T-helper 1 cell treated with Interleukin-12 subunit alpha and Interleukin-12 subunit beta and Interleukin-4 antibody, amounts not matched to agents 30 μg/mL and 1 μg/mL, for 36 hours (primary cell): ENCODE data around the gene RB1.

Source experiments
- H3K27ac Mint-ChIP-seq: one replicate; pipeline ENCODE4 v1.8.0; 2021; ENCODE audit warnings: mild to moderate bottlenecking, mixed read lengths
- H3K27me3 Mint-ChIP-seq: one replicate; pipeline ENCODE4 v1.8.0; 2021; ENCODE audit warnings: low read depth, mixed read lengths
- H3K36me3 Mint-ChIP-seq: one replicate; pipeline ENCODE4 v1.8.0; 2021; ENCODE audit warnings: low read depth, mixed read lengths
- H3K4me1 Mint-ChIP-seq: one replicate; pipeline ENCODE4 v1.8.0; 2021; ENCODE audit warnings: low read depth, mixed read lengths
- H3K4me3 Mint-ChIP-seq: one replicate; pipeline ENCODE4 v1.8.0; 2021; ENCODE audit warnings: mild to moderate bottlenecking, moderate library complexity, mixed read lengths
- H3K9me3 Mint-ChIP-seq: one replicate; pipeline ENCODE4 v1.8.0; 2021; ENCODE audit warnings: mixed read lengths

The RB1 gene

GRCh38 chr13:48303359-48304142, at the start of gene RB1:
RB1 (plus strand) TSS chr13:48303751; CDS start chr13:48303913, 162 bp downstream.
- Mint-ChIP-seq H3K27ac (peak within 1 kb of the TSS; percentile 97), H3K36me3 (peaks cover 15% of the 10 kb centered on the region), H3K27me3 (no peaks in the 10 kb centered on the region), H3K4me3 (peak within 1 kb of the TSS; percentile 92), H3K9me3 (no peaks in the 10 kb centered on the region), H3K4me1 (peaks cover 23% of the 10 kb centered on the region)

- Mint-ChIP-seq H3K9me3 (no peaks in the 10 kb centered on the region), H3K27me3 (no peaks in the 10 kb centered on the region), H3K36me3 (peaks cover 35% of the 10 kb centered on the region), H3K27ac (no peak overlapping the region), H3K4me1 (peaks cover 5% of the 10 kb centered on the region), H3K4me3 (no peak overlapping the region)
Measured at GRCh38 chr13:48253849-48254248, 49.7 kb upstream of the RB1 start.

- H3K4me3 Mint-ChIP-seq: no peak overlapping the region
- no peak overlapping the region for H3K27ac Mint-ChIP-seq
- peaks cover 46% of the 10 kb centered on the region for H3K36me3 Mint-ChIP-seq
- no peaks in the 10 kb centered on the region for H3K9me3 Mint-ChIP-seq
- H3K27me3 Mint-ChIP-seq: no peaks in the 10 kb centered on the region
- H3K4me1 Mint-ChIP-seq: peaks cover 3% of the 10 kb centered on the region
Measured at GRCh38 chr13:48255090-48255489, 48.5 kb upstream of the RB1 start.

GRCh38 chr13:48255954-48256353, 47.6 kb upstream of the RB1 start:
- no peak overlapping the region for H3K27ac Mint-ChIP-seq
- peaks cover 51% of the 10 kb centered on the region for H3K36me3 Mint-ChIP-seq
- no peaks in the 10 kb centered on the region for H3K27me3 Mint-ChIP-seq
- no peaks in the 10 kb centered on the region for H3K9me3 Mint-ChIP-seq
- peaks cover 3% of the 10 kb centered on the region for H3K4me1 Mint-ChIP-seq
- no peak overlapping the region for H3K4me3 Mint-ChIP-seq

GRCh38 chr13:48258002-48258401, 45.5 kb upstream of the RB1 start:
- H3K27ac Mint-ChIP-seq: no peak overlapping the region
- no peaks in the 10 kb centered on the region for H3K9me3 Mint-ChIP-seq
- no peaks in the 10 kb centered on the region for H3K27me3 Mint-ChIP-seq
- H3K36me3 Mint-ChIP-seq: peaks cover 64% of the 10 kb centered on the region
- no peak overlapping the region for H3K4me3 Mint-ChIP-seq
- H3K4me1 Mint-ChIP-seq: peaks cover 3% of the 10 kb centered on the region

- H3K27ac Mint-ChIP-seq: no peak overlapping the region
- no peak overlapping the region for H3K4me3 Mint-ChIP-seq
- peaks cover 67% of the 10 kb centered on the region for H3K36me3 Mint-ChIP-seq
- peaks cover 3% of the 10 kb centered on the region for H3K4me1 Mint-ChIP-seq
- no peaks in the 10 kb centered on the region for H3K9me3 Mint-ChIP-seq
- H3K27me3 Mint-ChIP-seq: no peaks in the 10 kb centered on the region
Measured at GRCh38 chr13:48258430-48258829, 45.1 kb upstream of the RB1 start.

GRCh38 chr13:48260970-48261369, 42.6 kb upstream of the RB1 start:
- Mint-ChIP-seq H3K36me3 (peaks cover 61% of the 10 kb centered on the region), H3K4me1 (peaks cover 10% of the 10 kb centered on the region)

GRCh38 chr13:48263196-48263595, 40.4 kb upstream of the RB1 start:
- no peak overlapping the region for H3K4me3 Mint-ChIP-seq
- peaks cover 13% of the 10 kb centered on the region for H3K4me1 Mint-ChIP-seq
- H3K9me3 Mint-ChIP-seq: no peaks in the 10 kb centered on the region
- H3K27ac Mint-ChIP-seq: no peak overlapping the region
- H3K36me3 Mint-ChIP-seq: peaks cover 52% of the 10 kb centered on the region
- no peaks in the 10 kb centered on the region for H3K27me3 Mint-ChIP-seq

More at GRCh38 chr13:48260970-48261369, 42.6 kb upstream of the RB1 start:
- no peaks in the 10 kb centered on the region for H3K27me3 Mint-ChIP-seq
- H3K9me3 Mint-ChIP-seq: no peaks in the 10 kb centered on the region
- no peak overlapping the region for H3K4me3 Mint-ChIP-seq
- H3K27ac Mint-ChIP-seq: no peak overlapping the region

- Mint-ChIP-seq H3K4me3 (no peak overlapping the region), H3K36me3 (peaks cover 49% of the 10 kb centered on the region), H3K9me3 (no peaks in the 10 kb centered on the region), H3K27me3 (no peaks in the 10 kb centered on the region), H3K4me1 (peaks cover 13% of the 10 kb centered on the region), H3K27ac (no peak overlapping the region)
Measured at GRCh38 chr13:48264058-48264457, 39.5 kb upstream of the RB1 start.

- Mint-ChIP-seq H3K9me3 (no peaks in the 10 kb centered on the region), H3K27ac (peak overlapping the region; percentile 1), H3K36me3 (peaks cover 45% of the 10 kb centered on the region), H3K4me1 (peaks cover 12% of the 10 kb centered on the region), H3K4me3 (peak overlapping the region; percentile 59), H3K27me3 (no peaks in the 10 kb centered on the region)
Measured at GRCh38 chr13:48265217-48265815, 38.2 kb upstream of the RB1 start.

- no peak overlapping the region for H3K27ac Mint-ChIP-seq
- no peaks in the 10 kb centered on the region for H3K9me3 Mint-ChIP-seq
- H3K4me1 Mint-ChIP-seq: peaks cover 12% of the 10 kb centered on the region
- H3K36me3 Mint-ChIP-seq: peaks cover 40% of the 10 kb centered on the region
- H3K27me3 Mint-ChIP-seq: no peaks in the 10 kb centered on the region
- no peak overlapping the region for H3K4me3 Mint-ChIP-seq
Measured at GRCh38 chr13:48266150-48266549, 37.4 kb upstream of the RB1 start.

- Mint-ChIP-seq H3K27me3 (no peaks in the 10 kb centered on the region), H3K27ac (no peak overlapping the region), H3K4me3 (no peak overlapping the region), H3K36me3 (peaks cover 37% of the 10 kb centered on the region), H3K9me3 (no peaks in the 10 kb centered on the region), H3K4me1 (peaks cover 12% of the 10 kb centered on the region)
Measured at GRCh38 chr13:48266701-48267639, 36.6 kb upstream of the RB1 start.

- H3K4me3 Mint-ChIP-seq: no peak overlapping the region
- H3K36me3 Mint-ChIP-seq: peaks cover 27% of the 10 kb centered on the region
- H3K27ac Mint-ChIP-seq: no peak overlapping the region
- H3K9me3 Mint-ChIP-seq: no peaks in the 10 kb centered on the region
- no peaks in the 10 kb centered on the region for H3K27me3 Mint-ChIP-seq
- H3K4me1 Mint-ChIP-seq: peaks cover 12% of the 10 kb centered on the region
Measured at GRCh38 chr13:48268019-48268418, 35.5 kb upstream of the RB1 start.

- Mint-ChIP-seq H3K4me1 (no peaks in the 10 kb centered on the region), H3K36me3 (peaks cover 9% of the 10 kb centered on the region), H3K4me3 (no peak overlapping the region), H3K27ac (no peak overlapping the region), H3K9me3 (no peaks in the 10 kb centered on the region), H3K27me3 (peaks cover 11% of the 10 kb centered on the region)
Measured at GRCh38 chr13:48273346-48273745, 30.2 kb upstream of the RB1 start.
